ENCODE measurements around the gene STX2. TPM values are rescaled to one million over a fixed set of nuclear protein-coding genes. Genes with fewer than 3 reads are reported as not detected.
A peak's percentile ranks its signal among the peaks of the same experiment; 100 is the strongest.

STX2 gene
- total RNA-seq, 1 donor from 2014 or later, result 14.0 TPM

DNA sequence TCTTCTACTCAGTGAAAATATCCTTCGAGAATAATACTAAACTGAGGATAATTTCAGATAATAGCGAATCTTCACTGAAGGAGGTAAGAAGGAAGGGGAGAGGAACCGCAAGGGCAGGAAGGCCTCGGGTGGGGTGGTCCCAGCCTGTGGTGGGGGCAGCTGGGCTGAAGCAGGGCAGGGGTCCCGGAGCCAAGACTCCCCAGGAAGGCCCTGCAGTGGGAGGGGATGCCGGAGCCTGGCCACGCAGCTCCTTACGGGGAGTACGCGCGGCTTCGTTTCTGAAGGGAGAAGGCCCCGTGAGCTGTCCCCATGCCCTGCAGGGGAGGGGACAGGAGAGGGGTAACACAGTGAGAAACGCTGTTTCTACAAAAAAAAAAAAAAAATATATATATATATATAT, 21.2 kb downstream of the STX2 start:
- no peak overlapping the region for H3K4me3 Mint-ChIP-seq
- H3K36me3 Mint-ChIP-seq, result peaks cover 6% of the 10 kb centered on the region
- no peaks in the 10 kb centered on the region for H3K9me3 Mint-ChIP-seq
- H3K4me1 Mint-ChIP-seq, result peaks cover 26% of the 10 kb centered on the region
- no peak for DNase-seq (ENCODE audit: low spot score in 2 of 2, unreplicated experiment in 2 of 2)
- TF ChIP-seq CTCF (IDR thresholded peaks at IDR 0.05; ENCODE audit: unreplicated experiment), result no peak
- H3K27ac Mint-ChIP-seq, result no peak overlapping the region
- H3K27me3 Mint-ChIP-seq (ENCODE audit: low read depth), result no peaks in the 10 kb centered on the region

- peak overlapping the region; percentile 16 for H3K27ac Mint-ChIP-seq
- no peak for DNase-seq (ENCODE audit: low spot score in 2 of 2, unreplicated experiment in 2 of 2)
- no peak overlapping the region for H3K4me3 Mint-ChIP-seq
- peaks cover 26% of the 10 kb centered on the region for H3K4me1 Mint-ChIP-seq
- H3K9me3 Mint-ChIP-seq, result no peaks in the 10 kb centered on the region
- TF ChIP-seq CTCF (IDR thresholded peaks at IDR 0.05; ENCODE audit: unreplicated experiment), result no peak
- no peaks in the 10 kb centered on the region for H3K27me3 Mint-ChIP-seq (ENCODE audit: low read depth)
- peaks cover 5% of the 10 kb centered on the region for H3K36me3 Mint-ChIP-seq
Measured at GRCh38 chr12:130816097-130816496, 23.0 kb downstream of the STX2 start.

GRCh38 chr12:130815028-130815741, 23.9 kb downstream of the STX2 start:
- no peak overlapping the region for H3K27ac Mint-ChIP-seq
- DNase-seq (ENCODE audit: low spot score in 2 of 2, unreplicated experiment in 2 of 2), result no peak
- H3K4me1 Mint-ChIP-seq, result peaks cover 26% of the 10 kb centered on the region

GRCh38 chr12:130813949-130814348, 25.1 kb downstream of the STX2 start:
- Mint-ChIP-seq H3K4me3 (no peak overlapping the region), H3K9me3 (no peaks in the 10 kb centered on the region), H3K27ac (no peak overlapping the region), H3K27me3 (ENCODE audit: low read depth) (no peaks in the 10 kb centered on the region), H3K36me3 (peaks cover 11% of the 10 kb centered on the region), H3K4me1 (peaks cover 26% of the 10 kb centered on the region)
- no peak for DNase-seq (ENCODE audit: low spot score in 2 of 2, unreplicated experiment in 2 of 2)
- TF ChIP-seq CTCF (IDR thresholded peaks at IDR 0.05; ENCODE audit: unreplicated experiment), result no peak

More at GRCh38 chr12:130815028-130815741, 23.9 kb downstream of the STX2 start:
- H3K27me3 Mint-ChIP-seq (ENCODE audit: low read depth), result no peaks in the 10 kb centered on the region
- H3K9me3 Mint-ChIP-seq, result no peaks in the 10 kb centered on the region
- H3K36me3 Mint-ChIP-seq, result peaks cover 9% of the 10 kb centered on the region
- H3K4me3 Mint-ChIP-seq, result no peak overlapping the region
- no peak for TF ChIP-seq CTCF (IDR thresholded peaks at IDR 0.05; ENCODE audit: unreplicated experiment)

GRCh38 chr12:130813436-130813835, 25.6 kb downstream of the STX2 start:
- Mint-ChIP-seq H3K27ac (no peak overlapping the region), H3K27me3 (ENCODE audit: low read depth) (no peaks in the 10 kb centered on the region), H3K36me3 (peaks cover 12% of the 10 kb centered on the region), H3K9me3 (no peaks in the 10 kb centered on the region), H3K4me1 (peaks cover 23% of the 10 kb centered on the region), H3K4me3 (no peak overlapping the region)
- no peak for TF ChIP-seq CTCF (IDR thresholded peaks at IDR 0.05; ENCODE audit: unreplicated experiment)
- DNase-seq (ENCODE audit: low spot score in 2 of 2, unreplicated experiment in 2 of 2), result no peak
